Fibroblast of lung (primary cell): ENCODE data around the gene INPP5A. TPM values are rescaled to one million over a fixed set of nuclear protein-coding genes. Genes with fewer than 3 reads are reported as not detected.
"Not testable (repeated sequence)": the region's sequence is repeated elsewhere in the genome, so short reads cannot be mapped to it uniquely, and the experiment has no call there.

Experiments
- DNase-seq, 2 donors: peaks; one replicate each; pipeline versions ENCODE4 v3.0.0 to v3.0.0-alpha.2; 2010; ENCODE audit warnings: low read depth in 2 of 2
- H2AFZ ChIP-seq: 2 replicates; pipeline ENCODE4 v1.5.1; 2012; ENCODE audit warnings: low read length, control low read depth, inconsistent platforms
- H3K27ac ChIP-seq: 2 replicates; pipeline ENCODE4 v1.5.1; 2011; ENCODE audit warnings: low read length, control low read depth; ENCODE audit not compliant: insufficient read depth
- H3K27me3 ChIP-seq: 2 replicates; pipeline ENCODE4 v1.5.1; 2011; ENCODE audit warnings: mild to moderate bottlenecking, low read length; ENCODE audit not compliant: control insufficient read depth, insufficient read depth
- H3K36me3 ChIP-seq: 2 replicates; pipeline ENCODE4 v1.5.1; 2011; ENCODE audit warnings: low read length; ENCODE audit not compliant: control insufficient read depth, insufficient read depth
- H3K4me1 ChIP-seq: 2 replicates; pipeline ENCODE4 v1.5.1; 2011; ENCODE audit warnings: low read length; ENCODE audit not compliant: control insufficient read depth, insufficient read depth; ENCODE audit errors: extremely low read depth
- H3K4me2 ChIP-seq: 2 replicates; pipeline ENCODE4 v1.5.1; 2011; ENCODE audit warnings: low read length, control low read depth; ENCODE audit not compliant: insufficient read depth; ENCODE audit errors: extremely low read depth
- H3K4me3 ChIP-seq, 4 experiments: fragments of 200-600 bp in 1 of 4; sonication (generic) in 1 of 4; replicated peaks in 1 of 4; 2 replicates each; pipeline ENCODE4 v1.5.1; 2011 to 2016; ENCODE audit warnings: low read length in 4 of 4, low read depth in 3 of 4, mild to moderate bottlenecking in 3 of 4, control low read depth in 2 of 4, inconsistent platforms in 1 of 4, mixed read lengths in 1 of 4; ENCODE audit not compliant: insufficient read depth in 1 of 4; ENCODE audit errors: control extremely low read depth in 1 of 4
- H3K79me2 ChIP-seq: 2 replicates; pipeline ENCODE4 v1.5.1; 2012; ENCODE audit warnings: mild to moderate bottlenecking, low read length, inconsistent platforms; ENCODE audit not compliant: control insufficient read depth, insufficient read depth
- H3K9ac ChIP-seq: 2 replicates; pipeline ENCODE4 v1.5.1; 2011; ENCODE audit warnings: mild to moderate bottlenecking, low read length, control low read depth; ENCODE audit not compliant: insufficient read depth
- H3K9me3 ChIP-seq: 2 replicates; pipeline ENCODE4 v1.5.1; 2012; ENCODE audit warnings: low read depth, low read length; ENCODE audit not compliant: control insufficient read depth, insufficient read depth
- H4K20me1 ChIP-seq: 2 replicates; pipeline ENCODE4 v1.5.1; 2011; ENCODE audit warnings: low read length; ENCODE audit not compliant: control insufficient read depth, insufficient read depth; ENCODE audit errors: extremely low read depth
- CTCF ChIP-seq, 2 donors: IDR thresholded peaks in 1 of 2; conservative IDR thresholded peaks in 1 of 2; 1 replicate in 1 of 2; 2 replicates in 1 of 2; pipeline ENCODE4 v1.5.1; 2011 to 2012; ENCODE audit warnings: low read length in 2 of 2, control low read depth in 1 of 2, inconsistent platforms in 1 of 2, low read depth in 1 of 2, mild to moderate bottlenecking in 1 of 2
- EZH2 ChIP-seq: IDR thresholded peaks from 2 replicates; pipeline ENCODE4 v1.5.1; 2012; ENCODE audit warnings: low read length, control low read depth, mild to moderate bottlenecking; ENCODE audit errors: missing control alignments
- polyA plus RNA-seq, 2 donors: library from polyadenylated mRNA; depleted of rRNA in 1 of 2; stranded (reverse) in 1 of 2; unstranded in 1 of 2; fragments of >200 nt; gene quantifications; 2 replicates each; pipeline ENCODE4 v1.2.1, GENCODE V29; 2011 to 2012; ENCODE audit warnings: missing spikeins in 1 of 2
- total RNA-seq: library from RNA; depleted of rRNA; stranded (reverse); fragments of >200 nt; gene quantifications from 2 replicates; pipeline ENCODE4 v1.2.1, GENCODE V29; 2014

Gene INPP5A
- total and polyA plus RNA-seq, 2 donors (not counting 1 experiment from before 2014, with no cell fraction given) = 24.6 to 39.9 TPM

- no peak for DNase-seq
- no peaks in the 10 kb centered on the region for H3K9me3 ChIP-seq
These were observed 259.3 kb downstream of the INPP5A start for GRCh38 chr10:132796846-132797245.

GRCh38 chr10:132797986-132798385 lies 260.4 kb downstream of the INPP5A start:
- H3K27me3 ChIP-seq, H2AFZ ChIP-seq, H3K9me3 ChIP-seq, H3K27ac ChIP-seq, H3K36me3 ChIP-seq, H3K4me2 ChIP-seq, H3K4me3 ChIP-seq, H4K20me1 ChIP-seq, H3K79me2 ChIP-seq, H3K4me1 ChIP-seq, DNase-seq, H3K9ac ChIP-seq: not testable (repeated sequence)

More at GRCh38 chr10:132796846-132797245, 259.3 kb downstream of the INPP5A start:
- no peak overlapping the region for H3K4me2 ChIP-seq
- no peak for TF ChIP-seq CTCF (conservative IDR thresholded peaks at IDR 0.05 in 1 of 2, IDR thresholded peaks at IDR 0.05 in 1 of 2; ENCODE audit: low read depth in 1 of 2, low read length in 2 of 2)
- TF ChIP-seq EZH2 = no peak
- H3K27ac ChIP-seq = no peak overlapping the region
- no peak overlapping the region for H3K9ac ChIP-seq
- H3K36me3 ChIP-seq = no peaks in the 10 kb centered on the region
- H3K79me2 ChIP-seq = no peaks in the 10 kb centered on the region
- no peaks in the 10 kb centered on the region for H4K20me1 ChIP-seq
- no peak overlapping the region for H2AFZ ChIP-seq
- no peaks in the 10 kb centered on the region for H3K27me3 ChIP-seq
- H3K4me3 ChIP-seq = no peak overlapping the region
- no peaks in the 10 kb centered on the region for H3K4me1 ChIP-seq

GRCh38 chr10:132798403-132798802 lies 260.8 kb downstream of the INPP5A start:
- H3K27ac ChIP-seq = no peak overlapping the region

More at GRCh38 chr10:132798403-132798802, 260.8 kb downstream of the INPP5A start:
- H3K9ac ChIP-seq = no peak overlapping the region
- no peak overlapping the region for H3K4me3 ChIP-seq
- no peaks in the 10 kb centered on the region for H3K27me3 ChIP-seq
- no peak overlapping the region for H2AFZ ChIP-seq
- no peak overlapping the region for H3K4me2 ChIP-seq
- H3K36me3 ChIP-seq = no peaks in the 10 kb centered on the region
- DNase-seq = no peak
- no peaks in the 10 kb centered on the region for H3K4me1 ChIP-seq
- H3K79me2 ChIP-seq = no peaks in the 10 kb centered on the region
- TF ChIP-seq CTCF (conservative IDR thresholded peaks at IDR 0.05 in 1 of 2, IDR thresholded peaks at IDR 0.05 in 1 of 2; ENCODE audit: low read depth in 1 of 2, low read length in 2 of 2) = no peak
- no peak for TF ChIP-seq EZH2
- H4K20me1 ChIP-seq = no peaks in the 10 kb centered on the region
- no peaks in the 10 kb centered on the region for H3K9me3 ChIP-seq
